Common myeloid progenitor, CD34-positive (primary cell): Measurements from ENCODE around the gene TSPO.

Source experiments
- CTCF ChIA-PET: fragments of 350-600 bp; sonication (Branson Sonifier 250); formaldehyde crosslinking; loops from one replicate; lab custom pipeline; 2021; ENCODE audit warnings: antibody characterized with exemption; lab: Charles Lee
- POLR2A ChIA-PET: fragments of 350-600 bp; sonication (Branson Sonifier 250); formaldehyde crosslinking; loops from one replicate; lab custom pipeline; 2021; ENCODE audit warnings: antibody characterized with exemption; lab: Charles Lee
- DNase-seq, 3 donors: peaks; one replicate each; pipeline versions ENCODE4 v3.0.0 to v3.0.0-alpha.2; 2013
- H3K27ac ChIP-seq, 2 experiments: 1 replicate in 1 of 2; 2 replicates in 1 of 2; pipeline ENCODE4 v1.7.0; 2013; ENCODE audit warnings: inconsistent platforms in 2 of 2, low read length in 2 of 2, mild to moderate bottlenecking in 2 of 2, low read depth in 1 of 2, moderate library complexity in 1 of 2; ENCODE audit not compliant: severe bottlenecking in 2 of 2, insufficient read depth in 1 of 2, poor library complexity in 1 of 2
- H3K27me3 ChIP-seq, 5 experiments: replicated peaks in 2 of 5; 1 replicate in 3 of 5; 2 replicates in 2 of 5; pipeline versions ENCODE4 v1.6.1 to v1.7.0; 2013; ENCODE audit warnings: low read length in 4 of 5, mild to moderate bottlenecking in 2 of 5, moderate library complexity in 2 of 5, inconsistent platforms in 1 of 5; ENCODE audit not compliant: insufficient read depth in 5 of 5, control insufficient read depth in 4 of 5
- H3K36me3 ChIP-seq, 4 experiments: 1 replicate in 2 of 4; 2 replicates in 2 of 4; pipeline versions ENCODE4 v1.6.1 to v1.7.0; 2013; ENCODE audit warnings: low read length in 3 of 4, control low read depth in 1 of 4, mild to moderate bottlenecking in 1 of 4; ENCODE audit not compliant: control insufficient read depth in 4 of 4, insufficient read depth in 4 of 4
- H3K4me1 ChIP-seq, 4 experiments: 1 replicate in 3 of 4; 2 replicates in 1 of 4; pipeline versions ENCODE4 v1.6.1 to v1.7.1; 2013; ENCODE audit warnings: low read length in 3 of 4, mild to moderate bottlenecking in 3 of 4, control low read depth in 1 of 4, inconsistent platforms in 1 of 4, moderate library complexity in 1 of 4; ENCODE audit not compliant: control insufficient read depth in 4 of 4, insufficient read depth in 4 of 4; ENCODE audit errors: control extremely low read depth in 1 of 4
- H3K4me3 ChIP-seq, 7 experiments: 1 replicate in 4 of 7; 2 replicates in 3 of 7; pipeline versions ENCODE4 v1.5.1 to v1.7.0; 2013; ENCODE audit warnings: mild to moderate bottlenecking in 7 of 7, low read length in 6 of 7, moderate library complexity in 6 of 7, inconsistent platforms in 2 of 7, low read depth in 2 of 7, control low read depth in 1 of 7; ENCODE audit not compliant: insufficient read depth in 4 of 7, control insufficient read depth in 1 of 7; ENCODE audit errors: extremely low read depth in 1 of 7
- H3K9me3 ChIP-seq, 5 experiments: 1 replicate in 4 of 5; 2 replicates in 1 of 5; pipeline versions ENCODE4 v1.6.1 to v1.7.1; 2013; ENCODE audit warnings: low read length in 4 of 5, mild to moderate bottlenecking in 2 of 5, inconsistent platforms in 1 of 5, low read depth in 1 of 5, moderate library complexity in 1 of 5; ENCODE audit not compliant: control insufficient read depth in 4 of 5, insufficient read depth in 2 of 5; ENCODE audit errors: control extremely low read depth in 1 of 5
- WGBS: methylation state at CpG from one replicate; pipeline ENCODE4 v1.1.5; 2013; ENCODE audit not compliant: insufficient coverage; 5-methylcytosine and 5-hydroxymethylcytosine counted together

Gene TSPO

DNA sequence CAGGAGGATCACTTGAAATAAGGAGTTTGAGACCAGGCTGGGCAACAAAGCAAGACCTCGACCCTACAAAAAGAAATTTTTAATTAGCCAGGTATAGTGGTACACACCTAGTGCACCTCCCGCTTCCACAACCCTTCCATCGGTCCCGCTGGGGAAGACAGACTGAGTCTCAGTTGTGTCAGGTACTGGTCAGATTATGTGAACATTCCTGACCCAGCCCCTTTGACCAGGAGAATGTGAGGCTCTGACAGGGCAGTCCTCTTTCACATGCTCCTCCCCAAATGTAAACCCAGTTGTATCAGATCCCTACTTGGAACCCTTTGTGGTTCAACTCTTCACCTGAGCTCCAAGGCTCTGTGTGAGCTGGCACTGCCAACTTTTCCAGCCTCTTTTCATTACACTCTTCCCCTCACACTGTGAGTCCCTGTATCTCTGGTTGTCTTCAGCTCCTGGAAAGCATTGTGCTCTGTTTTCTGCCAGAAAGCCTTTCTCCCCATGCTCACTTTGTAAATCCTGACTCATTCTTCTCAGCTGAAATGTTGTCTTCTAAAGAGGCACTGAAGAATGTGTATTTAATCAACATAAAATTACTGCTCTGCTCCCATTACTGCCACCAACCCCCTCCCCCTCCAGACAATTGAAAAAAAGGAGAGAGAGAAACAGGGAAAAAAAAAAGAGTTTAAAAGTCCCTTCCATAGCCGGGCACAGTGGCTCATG is 37.6 kb downstream of the TSPO start:
- H3K27me3 ChIP-seq: no peaks in the 10 kb centered on the region
- WGBS: 100% methylated on average over 1 of the region's 5 CpGs
- ChIA-PET POLR2A (no interaction called here), CTCF (interaction anchor here (1.2 to 1.6 kb wide), 3 partner anchors 9 to 39 kb away, joined by 3 to 4 read pairs (median 3); no protein-coding TSS in a partner anchor)
- H3K4me1 ChIP-seq: peaks cover 2 to 28% (median 21%) of the 10 kb centered on the region in 4 experiments
- H3K27ac ChIP-seq: no peak overlapping the region
- H3K4me3 ChIP-seq: no peak overlapping the region
- no peak for DNase-seq
- H3K36me3 ChIP-seq: peaks cover 0 to 6% (median 0%) of the 10 kb centered on the region in 4 experiments
- peaks cover 0 to 11% (median 0%) of the 10 kb centered on the region in 5 experiments for H3K9me3 ChIP-seq

DNA sequence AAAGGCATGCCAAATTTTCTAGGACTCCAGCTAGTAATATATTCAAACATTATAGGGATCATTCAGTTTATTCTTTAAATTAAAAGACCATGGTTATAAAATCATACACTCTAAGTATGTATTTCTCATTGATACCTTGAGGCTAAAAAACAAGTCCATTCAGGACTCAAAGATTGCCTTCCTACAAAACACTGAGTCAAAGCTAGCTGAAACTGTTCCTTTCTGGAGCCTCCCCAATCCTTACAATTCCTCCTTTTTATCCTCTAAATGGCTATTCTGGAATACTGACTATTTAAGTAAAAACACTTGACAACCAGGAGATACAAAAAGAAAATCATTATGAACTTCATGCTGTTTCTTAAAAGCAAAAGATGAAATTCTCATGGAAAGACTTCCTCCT is 40.5 kb downstream of the TSPO start:
- ChIA-PET POLR2A (no interaction called here), CTCF (interaction anchor here (0.6 to 1.0 kb wide), 2 partner anchors 33 to 39 kb away, joined by 5 to 7 read pairs; no protein-coding TSS in a partner anchor)

GRCh38 chr22:43197271-43197941 is 46.0 kb downstream of the TSPO start:
- Histone ChIP-seq H3K9me3 (no peaks in the 10 kb centered on the region), H3K4me3 (no peak overlapping the region), H3K27me3 (no peaks in the 10 kb centered on the region), H3K27ac (no peak overlapping the region), H3K36me3 (no peaks in the 10 kb centered on the region), H3K4me1 (peaks cover 0 to 4% (median under 1%) of the 10 kb centered on the region in 4 experiments)
- peak in 2 of 3 donors; percentile 48 to 49 for DNase-seq
- 76% methylated on average over 15 of the region's 22 CpGs for WGBS
- ChIA-PET POLR2A (no interaction called here), CTCF (interaction anchor here (0.6 to 1.4 kb wide), 2 partner anchors 8 to 81 kb away, joined by 3 read pairs; no protein-coding TSS in a partner anchor)

More for the DNA sequence above, 40.5 kb downstream of the TSPO start:
- Histone ChIP-seq H3K9me3 (peaks cover 0 to 11% (median 0%) of the 10 kb centered on the region in 5 experiments), H3K27me3 (no peaks in the 10 kb centered on the region), H3K36me3 (no peaks in the 10 kb centered on the region), H3K4me3 (no peak overlapping the region), H3K4me1 (peaks cover 2 to 7% (median 4%) of the 10 kb centered on the region in 4 experiments), H3K27ac (no peak overlapping the region)
- DNase-seq: no peak

GRCh38 chr22:43198126-43198525 is 46.8 kb downstream of the TSPO start:
- no peak overlapping the region for H3K4me3 ChIP-seq
- ChIA-PET CTCF (interaction anchor here (1.4 kb wide), 1 partner anchor 9 kb away, joined by 3 read pairs; no protein-coding TSS in a partner anchor), POLR2A (no interaction called here)
- H3K4me1 ChIP-seq: peaks cover 0 to 4% (median under 1%) of the 10 kb centered on the region in 4 experiments
- no peak overlapping the region for H3K27ac ChIP-seq
- H3K9me3 ChIP-seq: no peaks in the 10 kb centered on the region
- H3K27me3 ChIP-seq: no peaks in the 10 kb centered on the region
- WGBS: 67% methylated on average over 3 of the region's 5 CpGs
- no peak for DNase-seq
- no peaks in the 10 kb centered on the region for H3K36me3 ChIP-seq

DNA sequence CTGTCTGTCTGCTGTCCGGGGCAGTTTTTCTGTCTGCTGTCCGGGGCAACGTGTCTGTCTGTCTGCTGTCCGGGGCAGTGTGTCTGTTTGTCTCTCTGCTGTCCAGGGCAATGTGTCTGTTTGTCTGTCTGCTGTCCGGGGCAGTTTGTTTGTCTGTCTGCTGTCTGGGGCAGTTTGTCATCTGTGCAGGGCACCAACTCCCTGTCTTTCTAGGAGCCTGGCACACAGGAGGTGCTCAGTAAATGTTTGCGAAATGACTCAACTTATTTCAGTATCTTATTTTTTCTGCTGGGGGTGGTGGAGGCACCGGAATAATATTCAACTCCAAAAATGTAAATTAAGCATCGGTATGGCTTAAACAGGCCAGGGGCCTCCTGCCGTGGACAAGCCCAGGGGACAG is 47.6 kb downstream of the TSPO start:
- Histone ChIP-seq H3K27me3 (no peaks in the 10 kb centered on the region), H3K36me3 (no peaks in the 10 kb centered on the region), H3K4me1 (peaks cover 0 to 4% (median under 1%) of the 10 kb centered on the region in 4 experiments), H3K4me3 (no peak overlapping the region), H3K9me3 (no peaks in the 10 kb centered on the region), H3K27ac (no peak overlapping the region)
- no peak for DNase-seq
- ChIA-PET POLR2A (no interaction called here), CTCF (no interaction called here)
- WGBS: 77% methylated on average over 5 of the region's 9 CpGs

DNA sequence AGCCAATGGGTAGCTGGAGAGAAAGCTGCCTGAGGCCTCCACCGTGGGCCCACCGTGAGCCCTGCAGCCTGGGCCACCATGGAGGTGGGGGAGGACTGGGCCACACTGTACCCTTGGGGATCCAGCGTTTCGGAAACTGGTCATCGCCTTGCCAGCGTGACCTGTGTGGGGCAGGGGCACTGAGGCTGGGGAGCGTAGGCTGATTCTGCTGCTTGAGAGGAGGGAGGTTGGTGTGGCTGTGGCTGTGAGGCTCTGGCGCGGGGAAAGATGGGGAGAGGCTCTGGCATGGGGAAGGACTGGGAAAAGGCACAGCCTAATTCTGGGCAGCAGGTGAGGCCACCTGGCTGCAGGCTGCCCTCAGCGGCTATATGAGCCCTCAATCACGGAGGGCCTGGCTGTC is 48.2 kb downstream of the TSPO start:
- WGBS: 100% methylated on average over 2 of the region's 11 CpGs
- Histone ChIP-seq H3K27me3 (no peaks in the 10 kb centered on the region), H3K4me1 (peaks cover 0 to 4% (median under 1%) of the 10 kb centered on the region in 4 experiments), H3K36me3 (no peaks in the 10 kb centered on the region), H3K9me3 (no peaks in the 10 kb centered on the region), H3K4me3 (no peak overlapping the region), H3K27ac (no peak overlapping the region)
- ChIA-PET POLR2A (no interaction called here), CTCF (interaction anchor here (1.9 kb wide), 1 partner anchor 12 kb away, joined by 4 read pairs; the partner anchor contains the start of gene TTLL12)
- no peak for DNase-seq

DNA sequence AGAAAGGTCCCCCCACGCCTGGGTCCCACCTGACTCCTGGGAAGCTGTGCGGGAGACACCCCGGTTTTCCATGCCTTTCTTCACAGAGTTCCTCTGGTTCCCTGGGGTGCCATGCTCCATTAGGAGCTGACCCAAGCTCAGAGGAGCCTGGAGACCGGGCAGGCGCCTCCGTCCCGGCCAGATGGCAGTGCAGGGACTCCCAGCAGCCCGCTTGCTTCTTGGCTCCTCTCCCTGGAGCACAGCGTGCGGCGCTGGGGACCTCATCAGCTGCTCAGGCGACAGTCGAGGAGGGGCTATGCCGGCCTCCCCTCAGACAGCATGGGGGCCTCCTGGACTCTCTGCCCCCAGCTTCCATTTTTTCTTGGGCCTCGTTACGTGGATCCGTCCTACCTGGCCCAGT is 48.7 kb downstream of the TSPO start:
- Histone ChIP-seq H3K9me3 (no peaks in the 10 kb centered on the region), H3K36me3 (no peaks in the 10 kb centered on the region), H3K27me3 (no peaks in the 10 kb centered on the region), H3K4me1 (peaks cover 0 to 4% (median under 1%) of the 10 kb centered on the region in 4 experiments), H3K27ac (no peak overlapping the region), H3K4me3 (no peak overlapping the region)
- no peak for DNase-seq
- WGBS: 86% methylated on average over 14 of the region's 17 CpGs
- ChIA-PET POLR2A (no interaction called here), CTCF (interaction anchor here (1.3 to 1.9 kb wide), 2 partner anchors 11 to 13 kb away, joined by 3 to 4 read pairs; partner anchors contain the start of gene TTLL12)
